SK-N-SH (cell line): ENCODE measurements around the gene MAPK1. TPM values are rescaled to one million over a fixed set of nuclear protein-coding genes. Genes with fewer than 3 reads are reported as not detected.
"Not testable (repeated sequence)": the region's sequence is repeated elsewhere in the genome, so short reads cannot be mapped to it uniquely, and the experiment has no call there.

Experiments used
- CTCF ChIA-PET: fragments of 300-600, 350-600 bp; formaldehyde crosslinking; extraction: SDS; loops from one replicate; lab custom pipeline; 2021; lab: Yijun Ruan, JAX
- POLR2A ChIA-PET: fragments of 350-600 bp; sonication (Branson Sonifier 250); formaldehyde crosslinking; extraction: SDS; loops from one replicate; lab custom pipeline; 2020; ENCODE audit warnings: antibody characterized with exemption, inconsistent platforms; lab: Yijun Ruan, JAX
- DNase-seq: peaks from one replicate; pipeline ENCODE4 v3.0.0; 2012
- H2AFZ ChIP-seq: fragments of 200-600 bp; sonication (generic); 2 replicates; pipeline ENCODE4 v1.8.1; 2016; ENCODE audit warnings: antibody characterized with exemption, mild to moderate bottlenecking, low read depth
- H3F3A ChIP-seq: fragments of 200-600 bp; sonication (generic); replicated peaks from 2 replicates; pipeline ENCODE3; 2016; ENCODE audit warnings: antibody characterized with exemption, mild to moderate bottlenecking; ENCODE audit not compliant: insufficient read depth
- H3K27ac ChIP-seq, 2 experiments: fragments of 200-500 bp in 1 of 2; fragments of 200-600 bp in 1 of 2; sonication (Bioruptor generic) in 1 of 2; sonication (generic), shearing (Covaris generic) in 1 of 2; 2 replicates each; pipeline versions ENCODE4 v1.5.1 to v1.6.1; 2014 to 2016; ENCODE audit warnings: low read depth in 2 of 2, inconsistent platforms in 1 of 2, low read length in 1 of 2, mild to moderate bottlenecking in 1 of 2, mixed read lengths in 1 of 2
- H3K27me3 ChIP-seq: fragments of 200-600 bp; sonication (generic), shearing (Covaris generic); 2 replicates; pipeline ENCODE4 v1.6.1; 2016; ENCODE audit warnings: mixed run types; ENCODE audit not compliant: insufficient read depth
- H3K36me3 ChIP-seq, 2 experiments: fragments of 200-500 bp in 1 of 2; fragments of 200-600 bp in 1 of 2; sonication (Bioruptor generic) in 1 of 2; sonication (generic) in 1 of 2; replicated peaks in 1 of 2; 2 replicates each; pipeline versions ENCODE3 to v1.5.1; 2014 to 2016; ENCODE audit warnings: low read length in 1 of 2, mild to moderate bottlenecking in 1 of 2; ENCODE audit not compliant: insufficient read depth in 2 of 2, control insufficient read depth in 1 of 2
- H3K4me1 ChIP-seq, 2 experiments: fragments of 200-500 bp in 1 of 2; fragments of 200-600 bp in 1 of 2; sonication (Bioruptor generic) in 1 of 2; sonication (generic), shearing (Covaris generic) in 1 of 2; 2 replicates each; pipeline versions ENCODE4 v1.5.1 to v1.6.1; 2014 to 2016; ENCODE audit warnings: low read depth in 1 of 2, low read length in 1 of 2, mixed run types in 1 of 2; ENCODE audit not compliant: insufficient read depth in 2 of 2, control insufficient read depth in 1 of 2
- H3K4me2 ChIP-seq: fragments of 200-600 bp; sonication (generic), shearing (Covaris generic); 2 replicates; pipeline ENCODE4 v1.6.1; 2017; ENCODE audit warnings: mixed run types
- H3K4me3 ChIP-seq, 2 experiments: fragments of 200-500 bp in 1 of 2; fragments of 200-600 bp in 1 of 2; sonication (Bioruptor generic) in 1 of 2; sonication (generic), shearing (Covaris generic) in 1 of 2; 2 replicates each; pipeline versions ENCODE4 v1.5.1 to v1.8.1; 2014 to 2016; ENCODE audit warnings: low read depth in 2 of 2, inconsistent platforms in 1 of 2, low read length in 1 of 2, mild to moderate bottlenecking in 1 of 2, mixed read lengths in 1 of 2, moderate library complexity in 1 of 2
- H3K79me2 ChIP-seq: fragments of 200-600 bp; sonication (generic); 2 replicates; pipeline ENCODE4 v1.8.1; 2017; ENCODE audit warnings: mild to moderate bottlenecking; ENCODE audit not compliant: insufficient read depth
- H3K9ac ChIP-seq: fragments of 200-600 bp; sonication (generic); 2 replicates; pipeline ENCODE4 v1.6.1; 2017; ENCODE audit warnings: mixed run types
- H3K9me2 ChIP-seq: fragments of 200-600 bp; sonication (generic); 2 replicates; pipeline ENCODE4 v1.6.1; 2017; ENCODE audit warnings: mixed run types
- H3K9me3 ChIP-seq: fragments of 200-600 bp; sonication (generic); 2 replicates; pipeline ENCODE4 v1.6.1; 2017; ENCODE audit warnings: mixed run types, mild to moderate bottlenecking, moderate library complexity
- H4K20me1 ChIP-seq: fragments of 200-600 bp; sonication (generic); 2 replicates; pipeline ENCODE4 v1.6.1; 2017; ENCODE audit warnings: mild to moderate bottlenecking, mixed run types; ENCODE audit not compliant: insufficient read depth
- CHD2 ChIP-seq: fragments of 150-350 bp; IDR thresholded peaks from 2 replicates; pipeline ENCODE4 v1.6.1; 2018; ENCODE audit warnings: low read length; ENCODE audit not compliant: partially characterized antibody
- CTCF ChIP-seq: fragments of 200-600 bp; sonication (generic); IDR thresholded peaks from 2 replicates; pipeline ENCODE4 v1.6.1; 2017; ENCODE audit warnings: antibody characterized with exemption, mild to moderate bottlenecking, moderate library complexity
- FOXJ3 ChIP-seq: sonication (generic); formaldehyde crosslinking; IDR thresholded peaks from 2 replicates; pipeline ENCODE4 v1.5.1; 2020; ENCODE audit warnings: mild to moderate bottlenecking, missing genetic modification reagents
- FOXM1 ChIP-seq: IDR thresholded peaks from 2 replicates; pipeline ENCODE4 v1.4.0; 2012; ENCODE audit warnings: low read depth, mild to moderate bottlenecking
- IRF3 ChIP-seq: fragments of 150-350 bp; IDR thresholded peaks from 2 replicates; pipeline ENCODE4 v1.6.1; 2016; ENCODE audit warnings: mild to moderate bottlenecking, low read depth, low read length
- MEF2A ChIP-seq: IDR thresholded peaks from 2 replicates; pipeline ENCODE4 v1.4.0; 2012; ENCODE audit warnings: low read depth, borderline replicate concordance
- MXI1 ChIP-seq: IDR thresholded peaks from 2 replicates; pipeline ENCODE4 v1.6.1; 2012; ENCODE audit warnings: mild to moderate bottlenecking, low read depth, low read length, improper control_type of control experiment
- NFIC ChIP-seq: IDR thresholded peaks from 2 replicates; pipeline ENCODE4 v1.4.0; 2012; ENCODE audit warnings: borderline replicate concordance
- PBX3 ChIP-seq: IDR thresholded peaks from 2 replicates; pipeline ENCODE4; 2012
- RCOR1 ChIP-seq: fragments of 150-350 bp; IDR thresholded peaks from 2 replicates; pipeline ENCODE4 v1.6.1; 2017; ENCODE audit warnings: antibody characterized with exemption, low read length
- REST ChIP-seq: IDR thresholded peaks from 2 replicates; pipeline ENCODE4 v1.6.1; 2012; ENCODE audit warnings: mild to moderate bottlenecking, low read depth, low read length, moderate library complexity
- RFX5 ChIP-seq: IDR thresholded peaks from 2 replicates; pipeline ENCODE4 v1.6.1; 2012; ENCODE audit warnings: mild to moderate bottlenecking, improper control_type of control experiment, low read length
- SIN3A ChIP-seq: IDR thresholded peaks from 2 replicates; pipeline ENCODE4 v1.6.1; 2012; ENCODE audit warnings: low read depth, mild to moderate bottlenecking, low read length, moderate library complexity, borderline replicate concordance
- TEAD4 ChIP-seq: IDR thresholded peaks from 2 replicates; pipeline ENCODE4 v1.4.0; 2012; ENCODE audit warnings: mild to moderate bottlenecking, borderline replicate concordance; ENCODE audit not compliant: insufficient read depth
- YY1 ChIP-seq: IDR thresholded peaks from 2 replicates; pipeline ENCODE4 v1.4.0; 2012; ENCODE audit warnings: low read depth, mild to moderate bottlenecking
- ZBTB33 ChIP-seq: IDR thresholded peaks from 2 replicates; pipeline ENCODE4 v1.4.0; 2012; ENCODE audit warnings: low read depth, borderline replicate concordance
- WGBS: methylation state at CpG from one replicate; pipeline ENCODE4 v1.1.6; 2017; ENCODE audit warnings: low lambda C conversion rate; 5-methylcytosine and 5-hydroxymethylcytosine counted together
- polyA plus RNA-seq, 3 experiments: library from polyadenylated mRNA; depleted of rRNA; stranded (reverse); fragments of >200 nt; gene quantifications; 2 replicates each; pipeline ENCODE4 v1.2.3, GENCODE V29; 2012

The MAPK1 gene
- polyA plus RNA-seq, 1 of the 3 experiments (the other 2 are of a cell fraction) = 25.6 TPM

- Histone ChIP-seq H3K36me3 (peaks cover 8 to 44% of the 10 kb centered on the region in 2 experiments), H3K79me2 (peaks cover 26% of the 10 kb centered on the region)
- H3K9ac ChIP-seq, H3K9me3 ChIP-seq, H3K4me1 ChIP-seq, H3K4me3 ChIP-seq, H3F3A ChIP-seq, H4K20me1 ChIP-seq, H2AFZ ChIP-seq, H3K4me2 ChIP-seq, H3K27me3 ChIP-seq, H3K27ac ChIP-seq, CTCF ChIA-PET, H3K9me2 ChIP-seq, DNase-seq: not testable (repeated sequence)
- POLR2A ChIA-PET = interaction anchor here (0.6 kb wide), 1 partner anchor 28 kb away, joined by 4 read pairs; no protein-coding TSS in a partner anchor
- 89% methylated on average over 8 of the region's 11 CpGs for WGBS
These were observed 76.4 kb downstream of the MAPK1 start for GRCh38 chr22:21790849-21791610.

- DNase-seq = no peak
- Histone ChIP-seq H3K27me3 (no peaks in the 10 kb centered on the region), H4K20me1 (0 out of 2 replicates have a peak, but pooled peaks cover 6% of the 10 kb centered on the region), H3K36me3 (peaks cover 8 to 40% of the 10 kb centered on the region in 2 experiments), H3K9me3 (no peaks in the 10 kb centered on the region), H3K4me1 (no peaks in the 10 kb centered on the region), H3K9ac (no peak overlapping the region), H3K79me2 (peaks cover 20% of the 10 kb centered on the region), H3K27ac (no peak overlapping the region), H2AFZ (no peak overlapping the region), H3K4me3 (no peak overlapping the region), H3F3A (peaks cover 4% of the 10 kb centered on the region), H3K9me2 (no peaks in the 10 kb centered on the region), H3K4me2 (no peak overlapping the region)
- ChIA-PET POLR2A (no interaction called here), CTCF (no interaction called here)
- TF ChIP-seq ZBTB33 = no peak
- no peak for TF ChIP-seq TEAD4
- no peak for TF ChIP-seq CTCF
- TF ChIP-seq CHD2 = no peak
- TF ChIP-seq FOXJ3 (CRISPR knock-in tag) = no peak
- no peak for TF ChIP-seq RCOR1
- no peak for TF ChIP-seq MXI1
- no peak for TF ChIP-seq PBX3
- TF ChIP-seq SIN3A = no peak
- TF ChIP-seq RFX5 = no peak
- no peak for TF ChIP-seq YY1
- no peak for TF ChIP-seq FOXM1
- no peak for TF ChIP-seq NFIC
- TF ChIP-seq REST = no peak
- no peak for TF ChIP-seq IRF3
- no peak for TF ChIP-seq MEF2A
These were observed 77.1 kb downstream of the MAPK1 start for GRCh38 chr22:21790359-21790758.
